Panc1 (cell line): ENCODE data around the gene TM4SF4.

ENCODE experiments used
- CTCF ChIP-seq: fragments of 450-650 bp; IDR thresholded peaks from 2 replicates; pipeline ENCODE4 v1.5.1; 2017; ENCODE audit warnings: mild to moderate bottlenecking
- POLR2AphosphoS5 ChIP-seq: IDR thresholded peaks from 2 replicates; pipeline ENCODE4 v1.6.1; 2012; ENCODE audit warnings: mild to moderate bottlenecking, low read depth, low read length, moderate library complexity

- no peak for TF ChIP-seq CTCF
- TF ChIP-seq POLR2AphosphoS5: no peak; the same call in 1 of the 2 replicates
Observed at GRCh38 chr3:149534671-149535332, 60.3 kb downstream of the TM4SF4 start.
